ENCODE results near the gene WNK1. TPM values are rescaled to one million over a fixed set of nuclear protein-coding genes. Genes with fewer than 3 reads are reported as not detected.

WNK1 gene
- polyA plus RNA-seq, 3 donors: 8.7 to 57.2 (median 20.9) TPM

GRCh38 chr12:817941-818600, 65.7 kb downstream of the WNK1 start:
- DNase-seq: no peak
- no peak overlapping the region for H3K9ac ChIP-seq (ENCODE audit: insufficient read depth, low read length, poor library complexity, severe bottlenecking)

DNA sequence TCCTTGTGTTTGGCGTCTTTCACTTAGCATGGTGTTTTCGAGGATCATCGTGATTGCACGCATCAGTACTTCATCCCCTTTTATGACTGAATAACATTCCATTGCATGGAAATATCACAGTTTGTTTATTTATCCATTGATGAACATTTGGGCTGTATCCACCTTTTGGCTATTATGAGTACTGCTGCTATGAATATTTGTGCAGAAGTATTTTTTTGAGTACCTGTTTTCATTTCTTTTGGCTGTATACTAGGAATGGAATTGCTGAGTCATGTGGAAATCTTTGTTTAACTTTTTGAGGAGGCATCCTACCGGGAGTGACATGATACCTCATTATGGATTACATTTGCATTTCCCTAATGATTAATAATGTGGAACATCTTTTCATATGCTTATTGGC, 66.4 kb downstream of the WNK1 start:
- Histone ChIP-seq H3K4me1 (ENCODE audit: control insufficient read depth in 1 of 2, insufficient read depth in 2 of 2, low read length in 2 of 2) (peaks cover 16 to 23% of the 10 kb centered on the region in 2 donors), H3K9me3 (replicated peaks in 1 of 2; ENCODE audit: control insufficient read depth in 1 of 2, insufficient read depth in 1 of 2, low read length in 2 of 2) (no peaks in the 10 kb centered on the region), H2AFZ (ENCODE audit: insufficient read depth, low read depth, low read length, poor library complexity, severe bottlenecking) (no peak overlapping the region), H3K9ac (ENCODE audit: insufficient read depth, low read length, poor library complexity, severe bottlenecking) (no peak overlapping the region), H3K4me3 (replicated peaks in 1 of 3; ENCODE audit: low read depth in 2 of 3, low read length in 3 of 3) (no peak overlapping the region), H3K36me3 (replicated peaks in 1 of 2; ENCODE audit: control insufficient read depth in 1 of 2, insufficient read depth in 2 of 2, low read length in 2 of 2) (peaks cover 15 to 28% of the 10 kb centered on the region in 2 donors), H3K79me2 (ENCODE audit: insufficient read depth, low read length) (peaks cover 88% of the 10 kb centered on the region), H3K27ac (ENCODE audit: low read depth in 1 of 2, low read length in 2 of 2) (no peak overlapping the region), H3K4me2 (replicated peaks; ENCODE audit: extremely low read depth, low read length, poor library complexity, severe bottlenecking) (no peak overlapping the region), H3K27me3 (ENCODE audit: control insufficient read depth in 2 of 2, insufficient read depth in 2 of 2, low read length in 2 of 2) (no peaks in the 10 kb centered on the region), H4K20me1 (ENCODE audit: insufficient read depth, low read length) (peaks cover 99% of the 10 kb centered on the region)
- peak; percentile 24 for TF ChIP-seq CTCF (IDR thresholded peaks at IDR 0.05)
- peaks cover 0 to 2% (median 0%) of the 10 kb centered on the region in 7 donors for H3K9me3 Mint-ChIP-seq
- H3K27me3 Mint-ChIP-seq (ENCODE audit: low read depth in 3 of 3): no peaks in the 10 kb centered on the region
- no peak overlapping the region for H3K4me3 Mint-ChIP-seq
- H3K27ac Mint-ChIP-seq: no peak overlapping the region
- no peak for DNase-seq
- peaks cover 29% of the 10 kb centered on the region for H3K4me1 Mint-ChIP-seq
- no CpG with 5 or more reads among the region's 5 CpGs for WGBS (ENCODE audit: insufficient coverage)
- intact Hi-C loops (cut with micrococcal nuclease): loop anchor here in 1 of 2 donors (5.0 to 10.0 kb wide), 2 partner anchors 246 to 766 kb away; no protein-coding TSS in a partner anchor
- peaks cover 23 to 34% of the 10 kb centered on the region in 2 donors for H3K36me3 Mint-ChIP-seq

More at GRCh38 chr12:817941-818600, 65.7 kb downstream of the WNK1 start:
- Mint-ChIP-seq H3K27ac (no peak overlapping the region), H3K27me3 (ENCODE audit: low read depth in 3 of 3) (no peaks in the 10 kb centered on the region), H3K36me3 (peaks cover 24 to 37% of the 10 kb centered on the region in 2 donors), H3K4me1 (peaks cover 22% of the 10 kb centered on the region), H3K9me3 (peaks cover 0 to under 1% (median 0%) of the 10 kb centered on the region in 7 donors), H3K4me3 (no peak overlapping the region)
- Histone ChIP-seq H3K79me2 (ENCODE audit: insufficient read depth, low read length) (peaks cover 92% of the 10 kb centered on the region), H3K36me3 (replicated peaks in 1 of 2; ENCODE audit: control insufficient read depth in 1 of 2, insufficient read depth in 2 of 2, low read length in 2 of 2) (peaks cover 15 to 28% of the 10 kb centered on the region in 2 donors), H4K20me1 (ENCODE audit: insufficient read depth, low read length) (peaks cover 99% of the 10 kb centered on the region), H3K27me3 (ENCODE audit: control insufficient read depth in 2 of 2, insufficient read depth in 2 of 2, low read length in 2 of 2) (no peaks in the 10 kb centered on the region), H2AFZ (ENCODE audit: insufficient read depth, low read depth, low read length, poor library complexity, severe bottlenecking) (no peak overlapping the region), H3K27ac (ENCODE audit: low read depth in 1 of 2, low read length in 2 of 2) (no peak overlapping the region), H3K9me3 (replicated peaks in 1 of 2; ENCODE audit: control insufficient read depth in 1 of 2, insufficient read depth in 1 of 2, low read length in 2 of 2) (no peaks in the 10 kb centered on the region), H3K4me2 (replicated peaks; ENCODE audit: extremely low read depth, low read length, poor library complexity, severe bottlenecking) (no peak overlapping the region), H3K4me3 (replicated peaks in 1 of 3; ENCODE audit: low read depth in 2 of 3, low read length in 3 of 3) (no peak overlapping the region), H3K4me1 (ENCODE audit: control insufficient read depth in 1 of 2, insufficient read depth in 2 of 2, low read length in 2 of 2) (peaks cover 10 to 17% of the 10 kb centered on the region in 2 donors)
- 100% methylated on average over 1 of the region's 3 CpGs for WGBS (ENCODE audit: insufficient coverage)
- no peak for TF ChIP-seq CTCF (IDR thresholded peaks at IDR 0.05)
- intact Hi-C loops (cut with micrococcal nuclease): loop anchor here in 1 of 2 donors (5.0 to 10.0 kb wide), 2 partner anchors 246 to 767 kb away; no protein-coding TSS in a partner anchor
